NOMO-1 (cell line): Measurements from ENCODE around the gene CUBN.

ENCODE experiments used
- DNase-seq, 2 experiments: peaks; one replicate each; lab custom pipeline; 2025; ENCODE audit not compliant: unreplicated experiment in 2 of 2; lab: John Stamatoyannopoulos, UW

CUBN gene

DNA sequence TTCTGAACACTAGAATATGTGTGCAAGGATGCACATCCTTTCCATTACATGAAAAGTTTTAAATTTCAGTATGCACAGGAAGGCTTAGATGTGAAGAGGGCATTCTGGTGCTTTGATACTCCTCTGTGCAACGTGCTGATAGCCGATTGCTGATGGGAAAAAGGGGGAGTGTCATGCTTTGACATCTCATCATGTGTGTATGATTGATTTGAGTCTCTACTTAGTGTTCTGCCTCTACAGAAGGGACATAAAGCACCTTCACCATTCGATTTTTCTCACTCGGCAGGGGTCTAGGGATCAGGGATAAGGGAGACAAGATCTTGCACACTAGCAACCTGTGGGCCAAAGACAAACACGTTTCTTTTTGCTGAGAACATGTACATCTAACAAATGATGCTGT is 197.7 kb downstream of the CUBN start:
- DNase-seq = no peak

- no peak for DNase-seq
Observed at GRCh38 chr10:16930540-16930939, 199.1 kb downstream of the CUBN start.

DNA sequence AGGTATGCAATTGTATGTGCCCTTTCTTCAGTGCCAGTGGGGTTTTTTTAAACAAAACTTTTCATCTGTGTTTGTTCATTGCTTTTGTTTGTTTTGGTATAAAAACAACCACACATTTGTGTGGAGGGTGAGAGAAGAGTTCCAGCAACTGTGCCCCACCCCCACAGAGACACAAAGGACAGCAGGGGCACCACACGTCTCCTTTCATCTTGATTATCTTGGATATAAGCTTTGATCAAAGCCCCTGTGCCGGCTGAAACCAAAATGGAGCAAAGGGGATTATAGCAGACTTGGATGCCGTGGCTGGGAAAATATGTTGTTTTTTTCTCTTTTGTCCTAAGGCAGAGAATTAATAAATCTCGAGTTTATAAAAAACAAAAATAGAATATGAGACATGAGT is 200.5 kb downstream of the CUBN start:
- no peak for DNase-seq

DNA sequence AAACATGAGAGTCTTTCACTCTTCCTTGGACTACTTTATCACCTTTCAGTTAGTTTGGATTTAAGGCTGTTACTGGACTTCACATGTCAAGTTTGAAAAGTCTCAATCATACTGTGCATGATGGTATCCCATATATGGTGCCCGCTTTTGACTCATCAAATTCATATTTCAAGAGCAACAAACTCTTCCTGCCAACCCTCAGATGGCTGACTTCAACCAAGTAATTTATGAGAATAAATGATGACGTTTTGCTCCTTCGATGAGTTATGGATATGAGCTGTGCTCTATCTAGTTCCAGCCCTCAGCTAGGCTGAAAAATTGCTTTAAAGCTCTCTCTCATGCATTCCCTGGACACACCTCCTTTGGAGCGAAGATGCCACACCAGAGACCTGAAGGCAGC is 202.1 kb downstream of the CUBN start:
- DNase-seq = no peak

GRCh38 chr10:16923726-16924125 is 205.9 kb downstream of the CUBN start:
- DNase-seq = no peak

GRCh38 chr10:16923309-16923708 is 206.3 kb downstream of the CUBN start:
- no peak for DNase-seq

GRCh38 chr10:16919121-16919982 is 210.3 kb downstream of the CUBN start:
- DNase-seq = no peak

GRCh38 chr10:16916496-16916895 is 213.1 kb downstream of the CUBN start:
- no peak for DNase-seq

GRCh38 chr10:16915300-16915699 is 214.3 kb downstream of the CUBN start:
- peak in 1 of 2 experiments; percentile 21 for DNase-seq

GRCh38 chr10:16913266-16913665 is 216.3 kb downstream of the CUBN start:
- DNase-seq = no peak

DNA sequence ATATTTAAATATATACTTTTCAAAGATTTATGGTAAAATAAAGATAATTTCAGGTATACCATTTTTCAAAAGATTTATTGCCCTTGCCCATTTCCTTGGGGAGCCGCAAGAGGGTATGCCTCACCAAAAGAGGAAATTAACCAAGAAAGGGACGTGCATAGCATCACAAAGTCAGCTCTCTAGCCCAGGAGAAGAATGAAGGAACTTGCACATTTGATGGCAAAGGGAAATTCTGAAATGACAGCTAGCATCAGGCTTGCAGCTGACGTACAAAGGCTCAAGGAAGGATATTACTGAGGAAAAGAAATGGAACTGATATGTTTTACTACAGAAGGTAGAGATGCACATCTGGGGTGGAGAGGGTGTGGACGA is 218.8 kb downstream of the CUBN start:
- peak; percentile 68 to 74 for DNase-seq

DNA sequence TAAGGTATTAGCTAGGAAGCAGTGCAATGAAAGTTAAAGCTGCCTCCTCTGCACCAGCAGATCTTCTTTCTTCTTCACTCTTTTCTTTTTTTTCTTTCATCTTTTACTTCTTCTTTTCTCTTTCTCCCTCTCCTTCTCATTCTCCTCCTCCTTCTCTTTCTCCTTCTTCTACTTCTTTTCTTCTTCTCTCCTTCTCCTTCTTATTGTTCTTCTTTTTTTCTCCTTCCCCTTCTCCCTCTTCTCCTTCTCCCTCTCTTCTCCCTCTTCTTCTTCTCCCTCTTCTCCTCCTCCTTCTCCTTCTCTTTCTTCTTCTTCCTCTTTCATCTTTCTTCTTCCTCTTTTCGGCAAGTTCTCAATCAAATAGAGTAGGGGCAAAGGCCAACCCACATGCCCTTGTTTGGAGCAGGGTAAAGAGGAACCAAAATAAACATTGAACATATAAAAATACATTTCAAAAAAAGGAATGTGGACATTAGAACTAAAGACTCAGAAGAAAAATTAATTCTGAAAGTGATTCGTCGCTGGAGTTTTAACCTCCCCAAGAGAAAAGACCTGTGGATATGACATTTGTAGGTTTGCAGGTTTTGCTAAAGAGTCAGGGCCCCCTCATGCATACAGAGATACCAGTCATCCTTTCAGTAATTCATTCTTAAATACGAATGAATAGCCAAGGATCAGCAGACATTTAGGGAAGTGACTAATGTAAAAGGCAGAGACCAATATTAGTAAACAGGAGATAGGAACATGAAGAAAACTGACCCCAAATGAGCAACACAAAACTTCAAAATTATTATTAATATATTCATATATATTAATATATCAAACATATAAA is 219.4 kb downstream of the CUBN start:
- peak; percentile 44 to 77 for DNase-seq

DNA sequence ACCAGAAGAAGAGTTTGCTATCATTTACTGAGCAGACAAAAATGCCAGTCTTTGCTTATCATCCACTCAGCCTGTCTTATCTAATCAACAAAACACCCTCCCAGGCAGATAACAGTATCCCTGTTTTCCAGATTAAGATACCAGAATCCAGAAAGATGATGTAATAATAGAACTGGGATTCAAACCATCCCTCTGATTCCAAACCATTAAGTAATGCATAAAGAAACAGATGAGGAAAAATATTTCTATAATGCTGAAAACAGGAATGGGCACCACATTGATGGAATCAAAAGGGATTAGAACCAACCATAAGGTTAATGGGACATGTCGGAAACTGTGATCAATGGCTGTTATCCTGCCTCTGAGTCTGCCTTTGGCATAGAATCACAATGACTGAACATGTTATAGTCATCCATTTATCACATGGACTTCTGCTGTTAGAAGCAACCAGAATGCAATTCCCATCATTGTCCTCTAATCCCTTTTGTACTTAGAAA is 220.3 kb downstream of the CUBN start:
- no peak for DNase-seq

GRCh38 chr10:16907687-16908086 is 221.9 kb downstream of the CUBN start:
- peak in 1 of 2 experiments; percentile 9 for DNase-seq

DNA sequence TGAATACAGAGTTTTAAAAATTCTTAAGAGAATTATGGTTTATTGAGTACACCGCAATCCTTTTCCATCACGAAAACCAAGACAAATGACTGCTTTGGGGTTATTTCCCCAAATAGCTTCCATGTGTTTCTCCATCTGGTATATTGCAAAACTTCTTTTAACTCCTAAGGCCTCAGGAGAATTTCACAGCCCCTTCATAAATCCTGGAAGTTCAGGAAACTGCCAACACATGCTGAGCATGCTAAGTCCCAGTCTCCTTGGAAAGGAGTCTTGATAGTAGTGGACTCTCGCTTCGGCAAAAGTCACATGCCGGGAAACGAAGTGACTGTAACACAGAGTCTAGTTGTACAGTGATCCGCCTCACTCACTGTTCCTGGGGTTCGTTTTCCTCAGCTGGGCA is 224.3 kb downstream of the CUBN start:
- DNase-seq = no peak

- DNase-seq = no peak
Observed at GRCh38 chr10:16904639-16905061, 225.0 kb downstream of the CUBN start.

DNA sequence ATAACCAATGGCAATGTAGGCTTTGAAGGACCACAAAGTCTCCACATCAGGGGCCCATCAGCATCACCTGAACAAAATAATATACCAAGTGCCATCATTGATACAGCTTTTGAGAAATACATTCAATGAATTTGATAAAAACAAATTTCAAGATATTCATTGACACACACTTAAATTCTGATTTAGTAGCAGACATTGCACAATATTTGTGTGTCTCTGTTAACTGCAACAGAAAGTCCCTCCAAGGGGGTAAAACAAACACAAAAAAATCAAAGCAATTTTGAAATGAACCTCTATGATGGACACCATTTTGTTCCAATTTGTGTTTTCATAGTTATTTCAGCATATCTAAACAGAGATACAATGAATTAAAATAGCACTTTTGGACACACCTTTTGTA is 225.6 kb downstream of the CUBN start:
- no peak for DNase-seq

GRCh38 chr10:16902606-16903005 is 227.0 kb downstream of the CUBN start:
- no peak for DNase-seq

- DNase-seq = no peak
Observed at GRCh38 chr10:16901106-16901505, 228.5 kb downstream of the CUBN start.

DNA sequence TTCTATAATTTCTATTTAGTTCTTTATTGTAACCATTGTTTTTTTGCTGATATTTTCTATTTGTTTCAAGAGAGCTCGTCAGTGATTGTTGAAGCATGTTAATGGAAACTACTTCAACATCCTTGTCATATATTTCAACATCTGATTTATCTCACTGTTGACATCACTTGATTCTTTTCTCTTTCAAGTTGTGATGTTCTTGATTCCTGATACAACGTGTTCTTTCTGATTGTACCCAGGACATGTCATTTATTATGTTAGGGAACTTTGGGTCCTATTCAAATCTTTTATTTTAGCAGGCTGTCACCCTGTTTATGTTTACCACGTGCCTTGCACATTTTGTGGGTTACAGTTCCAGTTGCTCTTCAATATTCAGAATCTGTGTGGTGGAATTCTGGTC is 232.6 kb downstream of the CUBN start:
- no peak for DNase-seq

DNA sequence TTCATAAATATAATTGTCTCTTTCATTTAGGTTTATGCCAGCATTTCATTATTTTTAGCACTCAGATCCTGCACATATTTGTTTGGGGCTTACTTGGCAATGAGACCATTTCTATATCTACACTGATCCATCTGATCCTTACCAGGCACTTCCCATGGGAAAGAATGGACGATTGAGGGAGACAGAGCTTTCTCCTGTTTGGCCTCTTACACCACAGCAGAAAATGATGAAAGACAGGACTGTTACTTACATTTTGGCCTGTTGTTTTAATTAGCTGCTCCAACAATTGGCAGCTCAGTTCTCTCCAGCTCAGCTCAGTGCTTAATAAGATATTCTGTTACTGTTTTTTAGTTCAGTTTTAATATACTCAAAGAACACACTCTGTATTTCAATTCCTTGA is 234.8 kb downstream of the CUBN start:
- DNase-seq = no peak

DNA sequence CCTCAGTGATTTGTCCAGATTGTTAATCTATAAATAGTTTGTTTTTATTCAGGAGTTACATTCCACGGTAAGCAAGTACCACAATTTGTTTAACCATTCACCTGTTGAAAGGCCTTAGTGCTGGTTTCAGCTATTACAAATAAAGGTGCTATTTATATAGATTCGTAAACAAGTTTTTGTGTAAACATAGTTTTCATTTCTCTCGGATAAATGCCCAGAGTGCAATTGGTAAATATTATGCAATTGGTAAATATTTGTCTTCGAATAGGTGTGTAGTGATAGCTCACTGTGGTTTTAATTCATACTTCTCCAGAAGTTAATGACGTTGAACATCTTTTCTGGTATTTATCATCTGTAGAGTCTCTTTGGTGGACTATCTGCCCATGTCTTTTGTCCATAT is 235.9 kb downstream of the CUBN start:
- DNase-seq = no peak
